OCI-LY7 (cell line): ENCODE measurements around the gene RANBP9.

Experiments used
- EZH2phosphoT487 ChIP-seq: fragments of 200-600 bp; sonication (generic); IDR thresholded peaks from 2 replicates; pipeline ENCODE4 v1.6.1; 2018; ENCODE audit warnings: low read depth, borderline replicate concordance, mild to moderate bottlenecking, mixed run types, antibody characterized with exemption, low read length, moderate library complexity, mixed read lengths
- TF ChIP-seq, protein P1 (sequence below): fragments of 200-600 bp; sonication (generic); conservative IDR thresholded peaks from 2 replicates; pipeline ENCODE4 v1.5.1; 2014; ENCODE audit warnings: mild to moderate bottlenecking, antibody characterized with exemption, low read length, moderate library complexity, mixed read lengths

DNA sequence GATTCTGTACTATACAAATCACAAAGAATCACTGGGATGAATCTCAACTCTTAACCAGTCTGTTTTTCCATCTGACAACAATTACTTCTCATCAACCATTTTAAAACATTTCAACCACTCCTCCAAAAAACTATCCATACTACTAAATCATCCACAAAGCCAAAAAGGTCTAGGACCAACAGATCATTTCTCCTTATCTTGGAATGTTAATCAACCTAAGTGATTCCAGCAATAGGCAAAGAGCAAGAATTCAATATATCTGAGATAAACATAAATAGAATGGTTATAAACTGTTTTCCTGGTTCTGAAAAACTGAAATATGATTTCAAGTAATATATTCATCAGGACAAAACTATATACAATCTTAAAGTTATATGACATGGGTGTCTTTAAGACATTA is 28.6 kb downstream of the RANBP9 start:
- TF ChIP-seq, protein P1, sequence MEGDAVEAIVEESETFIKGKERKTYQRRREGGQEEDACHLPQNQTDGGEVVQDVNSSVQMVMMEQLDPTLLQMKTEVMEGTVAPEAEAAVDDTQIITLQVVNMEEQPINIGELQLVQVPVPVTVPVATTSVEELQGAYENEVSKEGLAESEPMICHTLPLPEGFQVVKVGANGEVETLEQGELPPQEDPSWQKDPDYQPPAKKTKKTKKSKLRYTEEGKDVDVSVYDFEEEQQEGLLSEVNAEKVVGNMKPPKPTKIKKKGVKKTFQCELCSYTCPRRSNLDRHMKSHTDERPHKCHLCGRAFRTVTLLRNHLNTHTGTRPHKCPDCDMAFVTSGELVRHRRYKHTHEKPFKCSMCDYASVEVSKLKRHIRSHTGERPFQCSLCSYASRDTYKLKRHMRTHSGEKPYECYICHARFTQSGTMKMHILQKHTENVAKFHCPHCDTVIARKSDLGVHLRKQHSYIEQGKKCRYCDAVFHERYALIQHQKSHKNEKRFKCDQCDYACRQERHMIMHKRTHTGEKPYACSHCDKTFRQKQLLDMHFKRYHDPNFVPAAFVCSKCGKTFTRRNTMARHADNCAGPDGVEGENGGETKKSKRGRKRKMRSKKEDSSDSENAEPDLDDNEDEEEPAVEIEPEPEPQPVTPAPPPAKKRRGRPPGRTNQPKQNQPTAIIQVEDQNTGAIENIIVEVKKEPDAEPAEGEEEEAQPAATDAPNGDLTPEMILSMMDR, result no peak
- TF ChIP-seq EZH2phosphoT487, result no peak
